ENCODE data around the gene CASKIN1. TPM values are rescaled to one million over a fixed set of nuclear protein-coding genes. Genes with fewer than 3 reads are reported as not detected.

CASKIN1 gene
- total RNA-seq, 3 donors from 2014 or later (not counting 1 experiment from before 2014, with no cell fraction given) = not detected

GRCh38 chr16:2211923-2212347 lies 15.5 kb upstream of the CASKIN1 start:
- H3K36me3 Mint-ChIP-seq = no peaks in the 10 kb centered on the region
- WGBS (ENCODE audit: insufficient coverage) = 94% methylated on average over 11 of the region's 11 CpGs
- H3K27me3 ChIP-seq (ENCODE audit: control insufficient read depth, insufficient read depth, low read length) = no peaks in the 10 kb centered on the region
- intact Hi-C loops (cut with micrococcal nuclease) = loop anchor here (10.0 kb wide), 1 partner anchor 57 kb away; the partner anchor contains the start of gene TRAF7
- no peak overlapping the region for H3K27ac ChIP-seq (ENCODE audit: low read length)
- peaks cover 5 to 24% of the 10 kb centered on the region in 2 donors for H3K4me1 Mint-ChIP-seq
- ATAC-seq (no peak), DNase-seq (no peak)
- H3K27ac Mint-ChIP-seq = no peak overlapping the region
- H3K4me1 ChIP-seq (ENCODE audit: control insufficient read depth, insufficient read depth, low read length) = peaks cover 31% of the 10 kb centered on the region
- peaks cover 31% of the 10 kb centered on the region for H3K36me3 ChIP-seq (ENCODE audit: control insufficient read depth, insufficient read depth, low read length)
- peak overlapping the region; percentile 65 for H3K4me3 Mint-ChIP-seq
- TF ChIP-seq, protein P1, sequence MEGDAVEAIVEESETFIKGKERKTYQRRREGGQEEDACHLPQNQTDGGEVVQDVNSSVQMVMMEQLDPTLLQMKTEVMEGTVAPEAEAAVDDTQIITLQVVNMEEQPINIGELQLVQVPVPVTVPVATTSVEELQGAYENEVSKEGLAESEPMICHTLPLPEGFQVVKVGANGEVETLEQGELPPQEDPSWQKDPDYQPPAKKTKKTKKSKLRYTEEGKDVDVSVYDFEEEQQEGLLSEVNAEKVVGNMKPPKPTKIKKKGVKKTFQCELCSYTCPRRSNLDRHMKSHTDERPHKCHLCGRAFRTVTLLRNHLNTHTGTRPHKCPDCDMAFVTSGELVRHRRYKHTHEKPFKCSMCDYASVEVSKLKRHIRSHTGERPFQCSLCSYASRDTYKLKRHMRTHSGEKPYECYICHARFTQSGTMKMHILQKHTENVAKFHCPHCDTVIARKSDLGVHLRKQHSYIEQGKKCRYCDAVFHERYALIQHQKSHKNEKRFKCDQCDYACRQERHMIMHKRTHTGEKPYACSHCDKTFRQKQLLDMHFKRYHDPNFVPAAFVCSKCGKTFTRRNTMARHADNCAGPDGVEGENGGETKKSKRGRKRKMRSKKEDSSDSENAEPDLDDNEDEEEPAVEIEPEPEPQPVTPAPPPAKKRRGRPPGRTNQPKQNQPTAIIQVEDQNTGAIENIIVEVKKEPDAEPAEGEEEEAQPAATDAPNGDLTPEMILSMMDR (IDR thresholded peaks at IDR 0.05) = no peak
- no peaks in the 10 kb centered on the region for H3K9me3 Mint-ChIP-seq
- H3K27me3 Mint-ChIP-seq (ENCODE audit: low read depth in 2 of 2) = no peaks in the 10 kb centered on the region
- no peaks in the 10 kb centered on the region for H3K9me3 ChIP-seq (ENCODE audit: control insufficient read depth, insufficient read depth, low read length)
- H3K4me3 ChIP-seq (ENCODE audit: low read length) = no peak overlapping the region

- no peaks in the 10 kb centered on the region for H3K27me3 ChIP-seq (ENCODE audit: control insufficient read depth, insufficient read depth, low read length)
- H3K9me3 ChIP-seq (ENCODE audit: control insufficient read depth, insufficient read depth, low read length) = no peaks in the 10 kb centered on the region
- no peak within 1 kb of the TSS for H3K27ac ChIP-seq (ENCODE audit: low read length)
- intact Hi-C loops (cut with micrococcal nuclease) = loop anchor here (10.0 kb wide), 1 partner anchor 56 kb away; the partner anchor contains the start of gene TRAF7
- peaks cover 31% of the 10 kb centered on the region for H3K36me3 ChIP-seq (ENCODE audit: control insufficient read depth, insufficient read depth, low read length)
- no peaks in the 10 kb centered on the region for H3K36me3 Mint-ChIP-seq
- TF ChIP-seq, protein P1 (IDR thresholded peaks at IDR 0.05) = no peak
- H3K27ac Mint-ChIP-seq = no peak within 1 kb of the TSS
- peaks cover 13 to 31% of the 10 kb centered on the region in 2 donors for H3K4me1 Mint-ChIP-seq
- WGBS (ENCODE audit: insufficient coverage) = 84% methylated on average over 24 of the region's 24 CpGs
- DNase-seq (no peak), ATAC-seq (no peak)
- H3K27me3 Mint-ChIP-seq (ENCODE audit: low read depth in 2 of 2) = no peaks in the 10 kb centered on the region
- no peak within 1 kb of the TSS for H3K4me3 Mint-ChIP-seq
- no peak within 1 kb of the TSS for H3K4me3 ChIP-seq (ENCODE audit: low read length)
- H3K4me1 ChIP-seq (ENCODE audit: control insufficient read depth, insufficient read depth, low read length) = peaks cover 38% of the 10 kb centered on the region
- no peaks in the 10 kb centered on the region for H3K9me3 Mint-ChIP-seq
Measured at GRCh38 chr16:2210386-2211365, 14.3 kb upstream of the CASKIN1 start, which contains the start of gene BRICD5. TSS of gene BRICD5 (minus strand) at chr16:2210863. CDS start at chr16:2210833, 30 bp downstream.

DNA sequence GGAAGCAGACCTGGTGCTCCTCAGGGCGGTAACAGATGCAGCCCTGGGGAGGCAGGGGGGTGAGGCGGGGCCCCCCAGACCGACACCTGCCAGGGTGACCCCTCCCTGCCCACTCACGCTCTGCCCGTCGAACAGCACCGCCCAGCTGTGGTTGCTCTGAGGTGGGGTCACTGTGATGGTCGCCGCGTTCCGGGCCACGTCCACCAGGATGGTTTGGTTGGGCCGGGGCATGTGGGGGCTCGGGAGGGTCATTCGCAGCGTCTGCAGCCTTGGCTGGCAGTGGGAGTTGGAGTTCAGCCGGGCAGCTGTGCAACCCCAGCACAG lies 13.6 kb upstream of the CASKIN1 start:
- no peaks in the 10 kb centered on the region for H3K36me3 Mint-ChIP-seq
- H3K36me3 ChIP-seq (ENCODE audit: control insufficient read depth, insufficient read depth, low read length) = peaks cover 31% of the 10 kb centered on the region
- H3K4me3 ChIP-seq (ENCODE audit: low read length) = no peak overlapping the region
- no peak for ATAC-seq
- no peak for DNase-seq
- H3K9me3 Mint-ChIP-seq = no peaks in the 10 kb centered on the region
- no peaks in the 10 kb centered on the region for H3K27me3 Mint-ChIP-seq (ENCODE audit: low read depth in 2 of 2)
- no peaks in the 10 kb centered on the region for H3K27me3 ChIP-seq (ENCODE audit: control insufficient read depth, insufficient read depth, low read length)
- no peaks in the 10 kb centered on the region for H3K9me3 ChIP-seq (ENCODE audit: control insufficient read depth, insufficient read depth, low read length)
- no peak overlapping the region for H3K27ac ChIP-seq (ENCODE audit: low read length)
- no peak overlapping the region for H3K27ac Mint-ChIP-seq
- TF ChIP-seq, protein P1 (IDR thresholded peaks at IDR 0.05) = no peak
- peaks cover 34% of the 10 kb centered on the region for H3K4me1 ChIP-seq (ENCODE audit: control insufficient read depth, insufficient read depth, low read length)
- H3K4me3 Mint-ChIP-seq = no peak overlapping the region
- intact Hi-C loops (cut with micrococcal nuclease) = loop anchor here (10.0 kb wide), 1 partner anchor 55 kb away; the partner anchor contains the start of gene TRAF7
- 95% methylated on average over 17 of the region's 17 CpGs for WGBS (ENCODE audit: insufficient coverage)
- H3K4me1 Mint-ChIP-seq = peaks cover 13 to 31% of the 10 kb centered on the region in 2 donors

Data from natural killer cell (primary cell).